H9 (cell line): ENCODE data around the gene PHF12. TPM values are rescaled to one million over a fixed set of nuclear protein-coding genes. Genes with fewer than 3 reads are reported as not detected.

Experiments
- DNase-seq: peaks from one replicate; pipeline ENCODE4 v3.0.0-alpha.2; 2017
- H2AFZ ChIP-seq: one replicate; pipeline ENCODE4 v1.6.1; 2013; ENCODE audit warnings: mild to moderate bottlenecking, low read length, control low read depth, moderate library complexity
- H2AK5ac ChIP-seq: 2 replicates; pipeline ENCODE4 v1.6.1; 2013; ENCODE audit warnings: low read length, control low read depth, mixed read lengths; ENCODE audit not compliant: insufficient read length
- H2BK120ac ChIP-seq: one replicate; pipeline ENCODE4 v1.6.1; 2013; ENCODE audit warnings: low read depth, mild to moderate bottlenecking, low read length, control low read depth, inconsistent platforms; ENCODE audit not compliant: poor library complexity, severe bottlenecking
- H2BK12ac ChIP-seq: 2 replicates; pipeline ENCODE4 v1.6.1; 2013; ENCODE audit warnings: low read length, control low read depth, mixed read lengths, low read depth; ENCODE audit not compliant: insufficient read length
- H2BK15ac ChIP-seq: 2 replicates; pipeline ENCODE4 v1.6.1; 2013; ENCODE audit warnings: low read depth, low read length, control low read depth
- H2BK20ac ChIP-seq: one replicate; pipeline ENCODE4 v1.6.1; 2013; ENCODE audit warnings: low read depth, mild to moderate bottlenecking, low read length, control low read depth, inconsistent platforms; ENCODE audit not compliant: poor library complexity, severe bottlenecking
- H2BK5ac ChIP-seq: 2 replicates; pipeline ENCODE4 v1.6.1; 2013; ENCODE audit warnings: low read length, control low read depth, mixed read lengths; ENCODE audit not compliant: insufficient read length
- H3K14ac ChIP-seq: 2 replicates; pipeline ENCODE4 v1.6.1; 2013; ENCODE audit warnings: low read length, control low read depth; ENCODE audit not compliant: insufficient read depth
- H3K18ac ChIP-seq: 2 replicates; pipeline ENCODE4 v1.6.1; 2013; ENCODE audit warnings: low read depth, mild to moderate bottlenecking, mixed read lengths, low read length, control low read depth; ENCODE audit not compliant: insufficient read length
- H3K23ac ChIP-seq: 2 replicates; pipeline ENCODE4 v1.6.1; 2013; ENCODE audit warnings: low read length, control low read depth, mixed read lengths, low read depth; ENCODE audit not compliant: insufficient read length
- H3K23me2 ChIP-seq: 2 replicates; pipeline ENCODE4 v1.6.1; 2013; ENCODE audit warnings: low read depth, mild to moderate bottlenecking, mixed read lengths, low read length, control low read depth; ENCODE audit not compliant: insufficient read length, poor library complexity, severe bottlenecking
- H3K27ac ChIP-seq: 2 replicates; pipeline ENCODE4 v1.5.1; 2013; ENCODE audit warnings: low read length, control low read depth, mixed read lengths, low read depth; ENCODE audit not compliant: insufficient read length
- H3K27me3 ChIP-seq: 2 replicates; pipeline ENCODE4 v1.6.1; 2013; ENCODE audit warnings: low read length, control low read depth, inconsistent platforms; ENCODE audit not compliant: insufficient read depth
- H3K4ac ChIP-seq: 2 replicates; pipeline ENCODE4 v1.6.1; 2013; ENCODE audit warnings: low read depth, mild to moderate bottlenecking, control low read depth, inconsistent platforms, low read length, moderate library complexity
- H3K4me1 ChIP-seq: 2 replicates; pipeline ENCODE4 v1.6.1; 2013; ENCODE audit warnings: low read length, control low read depth, inconsistent platforms; ENCODE audit not compliant: insufficient read depth
- H3K4me2 ChIP-seq: 2 replicates; pipeline ENCODE4 v1.6.1; 2013; ENCODE audit warnings: low read length, control low read depth, mixed read lengths; ENCODE audit not compliant: insufficient read length, insufficient read depth
- H3K56ac ChIP-seq: 2 replicates; pipeline ENCODE4 v1.6.1; 2013; ENCODE audit warnings: low read depth, mild to moderate bottlenecking, mixed read lengths, low read length, control low read depth; ENCODE audit not compliant: insufficient read length
- H3K79me1 ChIP-seq: 2 replicates; pipeline ENCODE4 v1.6.1; 2013; ENCODE audit warnings: low read depth, mild to moderate bottlenecking, moderate library complexity, low read length, control low read depth, inconsistent platforms; ENCODE audit not compliant: insufficient read depth, poor library complexity, severe bottlenecking
- H3K79me2 ChIP-seq: 2 replicates; pipeline ENCODE4 v1.6.1; 2013; ENCODE audit warnings: low read length, control low read depth, inconsistent platforms; ENCODE audit not compliant: insufficient read depth
- H3K9ac ChIP-seq: 2 replicates; pipeline ENCODE4 v1.6.1; 2013; ENCODE audit warnings: low read length, control low read depth, mixed read lengths; ENCODE audit not compliant: insufficient read length; ENCODE audit errors: extremely low read depth
- H3K9me3 ChIP-seq: one replicate; pipeline ENCODE4 v1.6.1; 2013; ENCODE audit warnings: low read depth, low read length, inconsistent platforms; ENCODE audit not compliant: control insufficient read depth
- H3T11ph ChIP-seq: one replicate; pipeline ENCODE4 v1.6.1; 2013; ENCODE audit warnings: mild to moderate bottlenecking, low read length, control low read depth, inconsistent platforms
- H4K20me1 ChIP-seq: one replicate; pipeline ENCODE4 v1.6.1; 2013; ENCODE audit not compliant: control insufficient read depth, insufficient read length, insufficient read depth
- H4K5ac ChIP-seq: 2 replicates; pipeline ENCODE4 v1.6.1; 2013; ENCODE audit warnings: low read depth, mild to moderate bottlenecking, mixed read lengths, low read length, control low read depth; ENCODE audit not compliant: insufficient read length
- H4K8ac ChIP-seq: replicated peaks from 2 replicates; pipeline ENCODE4 v1.6.1; 2013; ENCODE audit warnings: low read length, control low read depth, mixed read lengths, low read depth; ENCODE audit not compliant: insufficient read length
- H4K91ac ChIP-seq: 2 replicates; pipeline ENCODE4 v1.6.1; 2013; ENCODE audit warnings: low read depth, mild to moderate bottlenecking, moderate library complexity, mixed read lengths, low read length, control low read depth; ENCODE audit not compliant: insufficient read length
- H3K27ac Mint-ChIP-seq, 3 experiments: 2 replicates in 2 of 3; 3 replicates in 1 of 3; pipeline ENCODE4 v1.8.0; 2020 to 2021; ENCODE audit warnings: mixed read lengths in 3 of 3, mild to moderate bottlenecking in 1 of 3, moderate library complexity in 1 of 3
- H3K27me3 Mint-ChIP-seq: 2 replicates; pipeline ENCODE4 v1.8.0; 2021; ENCODE audit warnings: low read depth, mild to moderate bottlenecking, moderate library complexity, mixed read lengths
- H3K36me3 Mint-ChIP-seq, 3 experiments: 2 replicates in 2 of 3; 3 replicates in 1 of 3; pipeline ENCODE4 v1.8.0; 2020 to 2021; ENCODE audit warnings: low read depth in 3 of 3, mixed read lengths in 3 of 3; ENCODE audit not compliant: insufficient read depth in 1 of 3
- H3K4me1 Mint-ChIP-seq, 2 experiments: 2 replicates each; pipeline ENCODE4 v1.8.0; 2020; ENCODE audit warnings: mixed read lengths in 2 of 2
- H3K4me3 Mint-ChIP-seq, 2 experiments: 2 replicates in 1 of 2; 3 replicates in 1 of 2; pipeline ENCODE4 v1.8.0; 2020 to 2021; ENCODE audit warnings: mild to moderate bottlenecking in 2 of 2, mixed read lengths in 2 of 2, moderate library complexity in 1 of 2
- H3K9me3 Mint-ChIP-seq, 2 experiments: 2 replicates in 1 of 2; 3 replicates in 1 of 2; pipeline ENCODE4 v1.8.0; 2020; ENCODE audit warnings: mild to moderate bottlenecking in 2 of 2, mixed read lengths in 2 of 2, moderate library complexity in 1 of 2
- WGBS: extraction: QIAGEN DNeasy Blood & Tissue Kit; methylation state at CpG from one replicate; pipeline ENCODE4 v1.1.7; 2013; ENCODE audit warnings: missing lambda C conversion rate, low lambda C conversion rate, mixed read lengths; ENCODE audit not compliant: insufficient read length; ENCODE audit errors: extremely low coverage; 5-methylcytosine and 5-hydroxymethylcytosine counted together
- total RNA-seq: library from RNA; stranded (reverse); gene quantifications from 2 replicates; pipeline ENCODE4 v1.2.1, GENCODE V29; 2021
- TF ChIP-seq, protein P1 (sequence below): fragments of 200-600 bp; sonication (generic); conservative IDR thresholded peaks from 3 replicates; pipeline ENCODE4 v1.8.0; 2021; ENCODE audit warnings: antibody characterized with exemption, mild to moderate bottlenecking

PHF12 gene
- total RNA-seq, 1 experiment from 2014 or later = 62.1 TPM

DNA sequence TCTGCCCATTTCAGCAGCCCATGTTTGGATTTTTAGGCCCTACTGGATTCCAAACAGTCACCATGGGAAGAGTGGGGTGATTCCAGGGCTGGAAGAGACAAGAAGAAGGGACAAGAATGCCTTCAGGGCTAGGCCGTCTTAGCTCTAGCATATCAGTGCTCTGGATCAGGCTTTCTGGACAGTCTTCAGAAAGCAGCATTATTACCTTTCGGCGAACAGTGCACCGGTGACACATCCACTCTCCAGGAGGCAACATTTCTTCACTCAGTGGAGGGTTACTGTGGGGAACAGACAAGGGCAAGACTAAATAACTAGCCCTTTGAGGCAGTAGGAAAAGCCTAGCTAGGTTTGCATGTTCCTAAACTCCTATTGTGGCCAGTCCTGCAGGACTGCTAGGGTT is 24.5 kb downstream of the PHF12 start:
- no peak overlapping the region for H3T11ph ChIP-seq
- no peak overlapping the region for H2BK120ac ChIP-seq
- no peaks in the 10 kb centered on the region for H3K27me3 ChIP-seq
- H3K56ac ChIP-seq = no peak overlapping the region
- Mint-ChIP-seq H3K27me3 (no peaks in the 10 kb centered on the region), H3K4me3 (no peak overlapping the region), H3K36me3 (peaks cover 36 to 57% (median 52%) of the 10 kb centered on the region in 3 experiments; a peak in 6 of 7 replicates), H3K4me1 (peaks cover 4 to 6% of the 10 kb centered on the region in 2 experiments; a peak in 3 of 4 replicates), H3K9me3 (no peaks in the 10 kb centered on the region), H3K27ac (0 out of 7 replicates have a peak overlapping the region, but pooled peaks of 1 of the 3 experiments have one; percentile 29)
- no peak overlapping the region for H2BK20ac ChIP-seq
- H4K91ac ChIP-seq = no peak overlapping the region
- H2BK12ac ChIP-seq = no peak overlapping the region
- no peak overlapping the region for H4K5ac ChIP-seq
- H3K79me2 ChIP-seq = peaks cover 17% of the 10 kb centered on the region; the same call in 1 of the 2 replicates
- H3K18ac ChIP-seq = no peak overlapping the region
- no peaks in the 10 kb centered on the region for H3K23me2 ChIP-seq
- no peak overlapping the region for H2AK5ac ChIP-seq
- no peak overlapping the region for H3K23ac ChIP-seq
- no peak overlapping the region for H3K27ac ChIP-seq
- WGBS = no CpG with 5 or more reads among the region's 4 CpGs
- H2AFZ ChIP-seq = no peak overlapping the region
- no peak overlapping the region for H3K4me2 ChIP-seq
- TF ChIP-seq, protein P1, sequence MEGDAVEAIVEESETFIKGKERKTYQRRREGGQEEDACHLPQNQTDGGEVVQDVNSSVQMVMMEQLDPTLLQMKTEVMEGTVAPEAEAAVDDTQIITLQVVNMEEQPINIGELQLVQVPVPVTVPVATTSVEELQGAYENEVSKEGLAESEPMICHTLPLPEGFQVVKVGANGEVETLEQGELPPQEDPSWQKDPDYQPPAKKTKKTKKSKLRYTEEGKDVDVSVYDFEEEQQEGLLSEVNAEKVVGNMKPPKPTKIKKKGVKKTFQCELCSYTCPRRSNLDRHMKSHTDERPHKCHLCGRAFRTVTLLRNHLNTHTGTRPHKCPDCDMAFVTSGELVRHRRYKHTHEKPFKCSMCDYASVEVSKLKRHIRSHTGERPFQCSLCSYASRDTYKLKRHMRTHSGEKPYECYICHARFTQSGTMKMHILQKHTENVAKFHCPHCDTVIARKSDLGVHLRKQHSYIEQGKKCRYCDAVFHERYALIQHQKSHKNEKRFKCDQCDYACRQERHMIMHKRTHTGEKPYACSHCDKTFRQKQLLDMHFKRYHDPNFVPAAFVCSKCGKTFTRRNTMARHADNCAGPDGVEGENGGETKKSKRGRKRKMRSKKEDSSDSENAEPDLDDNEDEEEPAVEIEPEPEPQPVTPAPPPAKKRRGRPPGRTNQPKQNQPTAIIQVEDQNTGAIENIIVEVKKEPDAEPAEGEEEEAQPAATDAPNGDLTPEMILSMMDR = no peak
- H4K8ac ChIP-seq = no peak overlapping the region
- H3K4me1 ChIP-seq = no peaks in the 10 kb centered on the region
- H2BK5ac ChIP-seq = no peak overlapping the region
- no peak for DNase-seq
- no peak overlapping the region for H2BK15ac ChIP-seq
- H3K9me3 ChIP-seq = no peaks in the 10 kb centered on the region
- peaks cover 20% of the 10 kb centered on the region for H3K79me1 ChIP-seq
- H3K14ac ChIP-seq = no peak overlapping the region
- H3K9ac ChIP-seq = no peak overlapping the region
- no peaks in the 10 kb centered on the region for H4K20me1 ChIP-seq
- H3K4ac ChIP-seq = no peak overlapping the region
